IMR-90 (cell line): ENCODE data around the gene NKIRAS1.

Experiments used
- MXI1 ChIP-seq: IDR thresholded peaks from 2 replicates; pipeline ENCODE4 v1.6.1; 2012; ENCODE audit warnings: low read depth, mild to moderate bottlenecking, low read length, moderate library complexity, borderline replicate concordance
- POLR2A ChIP-seq: IDR thresholded peaks from 2 replicates; pipeline ENCODE4 v1.6.1; 2012; ENCODE audit warnings: mild to moderate bottlenecking, low read depth, low read length
- RAD21 ChIP-seq: IDR thresholded peaks from 2 replicates; pipeline ENCODE4 v1.6.1; 2012; ENCODE audit warnings: low read length, improper control_type of control experiment
- TF ChIP-seq, protein P1 (sequence below): conservative IDR thresholded peaks from 2 replicates; pipeline ENCODE4 v1.5.1; 2012; ENCODE audit warnings: mild to moderate bottlenecking, low read depth, low read length, improper control_type of control experiment
- TF ChIP-seq, protein P2 (sequence below): fragments of 150-350 bp; IDR thresholded peaks from 2 replicates; pipeline ENCODE4 v1.6.1; 2016; ENCODE audit warnings: low read depth, mild to moderate bottlenecking, low read length, moderate library complexity, borderline replicate concordance

DNA sequence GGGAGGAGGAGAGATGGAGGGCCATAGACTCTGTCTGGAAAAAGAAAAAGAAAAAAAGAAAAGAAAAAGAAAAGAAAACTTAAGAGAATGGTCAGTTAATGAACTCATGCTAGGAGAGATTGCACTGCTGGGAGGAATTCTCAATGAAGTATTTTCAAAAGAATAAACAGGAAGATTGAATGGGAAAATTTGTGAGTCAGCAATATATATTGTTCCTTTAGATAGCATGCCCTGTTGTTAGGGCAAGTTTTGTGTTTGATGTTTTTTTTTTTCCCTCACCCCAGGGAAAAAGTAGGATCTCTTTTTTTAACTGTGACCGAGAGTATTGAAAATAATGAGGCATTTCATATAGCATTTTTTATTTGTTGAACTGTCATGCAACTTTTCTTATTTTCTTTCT, 20.5 kb upstream of the NKIRAS1 start:
- TF ChIP-seq, protein P1, sequence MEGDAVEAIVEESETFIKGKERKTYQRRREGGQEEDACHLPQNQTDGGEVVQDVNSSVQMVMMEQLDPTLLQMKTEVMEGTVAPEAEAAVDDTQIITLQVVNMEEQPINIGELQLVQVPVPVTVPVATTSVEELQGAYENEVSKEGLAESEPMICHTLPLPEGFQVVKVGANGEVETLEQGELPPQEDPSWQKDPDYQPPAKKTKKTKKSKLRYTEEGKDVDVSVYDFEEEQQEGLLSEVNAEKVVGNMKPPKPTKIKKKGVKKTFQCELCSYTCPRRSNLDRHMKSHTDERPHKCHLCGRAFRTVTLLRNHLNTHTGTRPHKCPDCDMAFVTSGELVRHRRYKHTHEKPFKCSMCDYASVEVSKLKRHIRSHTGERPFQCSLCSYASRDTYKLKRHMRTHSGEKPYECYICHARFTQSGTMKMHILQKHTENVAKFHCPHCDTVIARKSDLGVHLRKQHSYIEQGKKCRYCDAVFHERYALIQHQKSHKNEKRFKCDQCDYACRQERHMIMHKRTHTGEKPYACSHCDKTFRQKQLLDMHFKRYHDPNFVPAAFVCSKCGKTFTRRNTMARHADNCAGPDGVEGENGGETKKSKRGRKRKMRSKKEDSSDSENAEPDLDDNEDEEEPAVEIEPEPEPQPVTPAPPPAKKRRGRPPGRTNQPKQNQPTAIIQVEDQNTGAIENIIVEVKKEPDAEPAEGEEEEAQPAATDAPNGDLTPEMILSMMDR, result no peak
- TF ChIP-seq, protein P2, sequence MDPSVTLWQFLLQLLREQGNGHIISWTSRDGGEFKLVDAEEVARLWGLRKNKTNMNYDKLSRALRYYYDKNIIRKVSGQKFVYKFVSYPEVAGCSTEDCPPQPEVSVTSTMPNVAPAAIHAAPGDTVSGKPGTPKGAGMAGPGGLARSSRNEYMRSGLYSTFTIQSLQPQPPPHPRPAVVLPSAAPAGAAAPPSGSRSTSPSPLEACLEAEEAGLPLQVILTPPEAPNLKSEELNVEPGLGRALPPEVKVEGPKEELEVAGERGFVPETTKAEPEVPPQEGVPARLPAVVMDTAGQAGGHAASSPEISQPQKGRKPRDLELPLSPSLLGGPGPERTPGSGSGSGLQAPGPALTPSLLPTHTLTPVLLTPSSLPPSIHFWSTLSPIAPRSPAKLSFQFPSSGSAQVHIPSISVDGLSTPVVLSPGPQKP, result no peak
- no peak for TF ChIP-seq RAD21
- no peak for TF ChIP-seq POLR2A
- no peak for TF ChIP-seq MXI1
